ENCODE data around the gene MMP17.

The MMP17 gene

DNA sequence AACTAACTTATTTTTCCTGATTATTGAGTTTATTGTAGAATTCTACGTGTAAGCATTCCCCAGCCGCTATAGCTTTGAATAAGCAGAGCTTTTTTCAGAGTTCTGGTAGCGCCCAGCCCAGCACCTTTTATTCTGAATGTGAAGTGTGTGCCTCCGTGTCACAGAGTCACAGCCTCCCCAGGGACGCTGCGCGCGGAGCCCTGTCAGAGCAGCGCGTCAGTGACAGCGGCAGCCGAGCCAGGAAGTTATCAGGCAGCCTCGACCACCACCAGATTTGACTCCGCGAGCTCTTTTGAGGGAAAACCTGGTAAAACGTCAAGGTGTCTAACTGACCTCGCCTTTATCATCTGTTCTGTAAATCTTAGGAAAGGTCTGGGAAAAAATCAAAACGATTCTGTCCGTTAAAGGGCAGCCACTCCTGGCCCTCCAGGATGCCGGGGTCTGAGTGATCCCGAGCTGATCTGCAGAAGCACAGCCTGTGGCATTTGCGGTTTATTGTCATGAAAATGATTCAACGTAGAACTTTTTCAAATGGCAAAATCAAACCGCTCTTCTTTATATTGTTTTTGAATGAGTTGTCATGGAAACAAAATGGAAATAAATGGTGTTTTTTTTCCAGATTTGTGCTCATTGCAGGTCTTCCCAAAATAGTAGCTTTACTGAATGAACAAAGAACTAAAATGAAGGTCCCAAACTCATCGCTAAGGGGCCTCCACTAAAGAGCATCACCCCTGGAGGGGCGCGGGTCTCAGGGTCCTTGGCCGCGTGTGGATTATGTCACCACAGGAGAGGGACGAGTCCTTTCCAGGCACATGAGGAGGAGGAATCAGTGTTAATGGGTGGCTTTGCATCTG lies 43.1 kb upstream of the MMP17 start:
- Histone ChIP-seq H3K27ac (ENCODE audit: low read length, poor library complexity, severe bottlenecking) (peak overlapping the region; percentile 46), H3K79me1 (replicated peaks; ENCODE audit: low read length, poor library complexity, severe bottlenecking) (peaks cover 27% of the 10 kb centered on the region), H2BK12ac (ENCODE audit: low read length in 2 of 2) (no peak overlapping the region), H3K4me1 (ENCODE audit: control insufficient read depth, insufficient read depth, low read depth, low read length) (peaks cover 6% of the 10 kb centered on the region), H3K23ac (ENCODE audit: low read length in 2 of 2) (no peak overlapping the region), H4K91ac (ENCODE audit: low read length) (no peak overlapping the region), H3K18ac (ENCODE audit: low read depth in 1 of 2, low read length in 2 of 2) (no peak overlapping the region), H2BK5ac (ENCODE audit: low read depth, low read length, poor library complexity, severe bottlenecking) (no peak overlapping the region), H3K4me2 (ENCODE audit: low read length, poor library complexity, severe bottlenecking) (no peak overlapping the region), H3K27me3 (ENCODE audit: control insufficient read depth in 1 of 2, insufficient read depth in 1 of 2, low read length in 2 of 2) (no peaks in the 10 kb centered on the region), H2AFZ (ENCODE audit: low read depth, low read length) (no peak overlapping the region), H3K9me3 (ENCODE audit: control insufficient read depth, low read length) (no peaks in the 10 kb centered on the region), H3K4me3 (ENCODE audit: insufficient read depth in 1 of 2, low read depth in 1 of 2, low read length in 2 of 2) (no peak overlapping the region), H3K9ac (ENCODE audit: low read length) (peak overlapping the region; percentile 35), H3K14ac (ENCODE audit: low read length in 2 of 2) (peak overlapping the region in 1 of 2 experiments; percentile 30), H2BK120ac (ENCODE audit: low read depth, low read length) (no peak overlapping the region), H2AK5ac (ENCODE audit: low read length, severe bottlenecking) (peak overlapping the region; percentile 43), H3K36me3 (ENCODE audit: control insufficient read depth in 1 of 2, insufficient read depth in 2 of 2, low read depth in 1 of 2, low read length in 2 of 2) (peaks cover 42 to 75% of the 10 kb centered on the region in 2 experiments), H4K8ac (ENCODE audit: low read length) (no peak overlapping the region), H2BK15ac (ENCODE audit: low read depth, poor library complexity, severe bottlenecking) (no peak overlapping the region), H3K4ac (ENCODE audit: low read depth in 1 of 2, low read length in 2 of 2) (no peak overlapping the region)
- WGBS, result 88% methylated on average over 30 of the region's 30 CpGs
- peak; percentile 40 for DNase-seq

DNA sequence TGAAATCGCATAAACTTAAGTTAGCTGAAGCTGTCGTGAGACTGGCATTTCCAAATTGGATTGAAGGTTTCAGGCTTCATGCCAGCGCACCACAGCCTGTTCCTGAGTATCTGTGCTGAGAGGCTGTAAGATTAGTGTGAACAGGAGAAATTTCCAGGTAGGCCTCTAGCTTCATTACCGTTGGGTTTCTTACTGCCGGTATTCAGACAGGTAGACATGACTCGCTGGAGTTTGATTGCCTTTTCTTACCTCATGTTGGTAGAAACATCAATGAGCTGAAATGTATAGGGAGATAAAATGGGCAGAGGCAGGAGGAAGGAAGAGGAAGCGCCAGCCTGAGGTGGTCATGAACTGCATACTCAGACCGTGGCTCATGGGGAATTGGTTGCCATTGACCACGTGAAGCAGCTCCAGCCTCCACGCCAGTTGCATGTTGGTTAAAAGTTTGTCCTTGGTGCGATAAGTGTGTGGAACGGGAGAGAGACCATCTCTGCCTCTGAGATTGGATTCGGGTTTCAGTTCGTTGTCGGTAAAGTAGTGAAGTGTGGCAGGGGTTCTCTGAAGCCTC lies 42.3 kb upstream of the MMP17 start:
- Histone ChIP-seq H3K9ac (ENCODE audit: low read length) (peak overlapping the region; percentile 35), H3K23ac (ENCODE audit: low read length in 2 of 2) (no peak overlapping the region), H3K79me1 (replicated peaks; ENCODE audit: low read length, poor library complexity, severe bottlenecking) (peaks cover 25% of the 10 kb centered on the region), H3K18ac (ENCODE audit: low read depth in 1 of 2, low read length in 2 of 2) (no peak overlapping the region), H4K91ac (ENCODE audit: low read length) (no peak overlapping the region), H2BK5ac (ENCODE audit: low read depth, low read length, poor library complexity, severe bottlenecking) (no peak overlapping the region), H3K36me3 (ENCODE audit: control insufficient read depth in 1 of 2, insufficient read depth in 2 of 2, low read depth in 1 of 2, low read length in 2 of 2) (peaks cover 42 to 75% of the 10 kb centered on the region in 2 experiments), H3K4me2 (ENCODE audit: low read length, poor library complexity, severe bottlenecking) (no peak overlapping the region), H3K14ac (ENCODE audit: low read length in 2 of 2) (no peak overlapping the region), H4K8ac (ENCODE audit: low read length) (peak overlapping the region; percentile 27), H2BK120ac (ENCODE audit: low read depth, low read length) (no peak overlapping the region), H2BK15ac (ENCODE audit: low read depth, poor library complexity, severe bottlenecking) (no peak overlapping the region), H2AK5ac (ENCODE audit: low read length, severe bottlenecking) (no peak overlapping the region), H3K4me1 (ENCODE audit: control insufficient read depth, insufficient read depth, low read depth, low read length) (peaks cover 6% of the 10 kb centered on the region), H3K27ac (ENCODE audit: low read length, poor library complexity, severe bottlenecking) (no peak overlapping the region), H3K4ac (ENCODE audit: low read depth in 1 of 2, low read length in 2 of 2) (no peak overlapping the region), H3K9me3 (ENCODE audit: control insufficient read depth, low read length) (no peaks in the 10 kb centered on the region), H3K4me3 (ENCODE audit: insufficient read depth in 1 of 2, low read depth in 1 of 2, low read length in 2 of 2) (no peak overlapping the region), H3K27me3 (ENCODE audit: control insufficient read depth in 1 of 2, insufficient read depth in 1 of 2, low read length in 2 of 2) (no peaks in the 10 kb centered on the region), H2AFZ (ENCODE audit: low read depth, low read length) (no peak overlapping the region), H2BK12ac (ENCODE audit: low read length in 2 of 2) (no peak overlapping the region)
- no peak for DNase-seq
- 96% methylated on average over 15 of the region's 15 CpGs for WGBS

GRCh38 chr12:131786331-131786730 lies 41.9 kb upstream of the MMP17 start:
- Histone ChIP-seq H3K4me3 (ENCODE audit: insufficient read depth in 1 of 2, low read depth in 1 of 2, low read length in 2 of 2) (no peak overlapping the region), H2AFZ (ENCODE audit: low read depth, low read length) (no peak overlapping the region), H3K18ac (ENCODE audit: low read depth in 1 of 2, low read length in 2 of 2) (no peak overlapping the region), H2BK5ac (ENCODE audit: low read depth, low read length, poor library complexity, severe bottlenecking) (no peak overlapping the region), H3K14ac (ENCODE audit: low read length in 2 of 2) (no peak overlapping the region), H3K27me3 (ENCODE audit: control insufficient read depth in 1 of 2, insufficient read depth in 1 of 2, low read length in 2 of 2) (no peaks in the 10 kb centered on the region), H2BK120ac (ENCODE audit: low read depth, low read length) (no peak overlapping the region), H3K4me1 (ENCODE audit: control insufficient read depth, insufficient read depth, low read depth, low read length) (peaks cover 6% of the 10 kb centered on the region), H2AK5ac (ENCODE audit: low read length, severe bottlenecking) (no peak overlapping the region), H3K9ac (ENCODE audit: low read length) (no peak overlapping the region), H4K8ac (ENCODE audit: low read length) (peak overlapping the region; percentile 27), H3K9me3 (ENCODE audit: control insufficient read depth, low read length) (no peaks in the 10 kb centered on the region), H3K23ac (ENCODE audit: low read length in 2 of 2) (no peak overlapping the region), H2BK12ac (ENCODE audit: low read length in 2 of 2) (no peak overlapping the region), H3K36me3 (ENCODE audit: control insufficient read depth in 1 of 2, insufficient read depth in 2 of 2, low read depth in 1 of 2, low read length in 2 of 2) (peaks cover 42 to 76% of the 10 kb centered on the region in 2 experiments), H3K79me1 (replicated peaks; ENCODE audit: low read length, poor library complexity, severe bottlenecking) (peaks cover 24% of the 10 kb centered on the region), H2BK15ac (ENCODE audit: low read depth, poor library complexity, severe bottlenecking) (no peak overlapping the region), H4K91ac (ENCODE audit: low read length) (no peak overlapping the region), H3K4me2 (ENCODE audit: low read length, poor library complexity, severe bottlenecking) (no peak overlapping the region), H3K27ac (ENCODE audit: low read length, poor library complexity, severe bottlenecking) (no peak overlapping the region), H3K4ac (ENCODE audit: low read depth in 1 of 2, low read length in 2 of 2) (no peak overlapping the region)
- 98% methylated on average over 11 of the region's 15 CpGs for WGBS
- no peak for DNase-seq

- Histone ChIP-seq H3K79me1 (replicated peaks; ENCODE audit: low read length, poor library complexity, severe bottlenecking) (peaks cover 23% of the 10 kb centered on the region), H2BK15ac (ENCODE audit: low read depth, poor library complexity, severe bottlenecking) (no peak overlapping the region), H4K8ac (ENCODE audit: low read length) (peak overlapping the region; percentile 27), H3K4ac (ENCODE audit: low read depth in 1 of 2, low read length in 2 of 2) (no peak overlapping the region), H3K27ac (ENCODE audit: low read length, poor library complexity, severe bottlenecking) (no peak overlapping the region), H3K4me1 (ENCODE audit: control insufficient read depth, insufficient read depth, low read depth, low read length) (peaks cover 6% of the 10 kb centered on the region), H3K27me3 (ENCODE audit: control insufficient read depth in 1 of 2, insufficient read depth in 1 of 2, low read length in 2 of 2) (no peaks in the 10 kb centered on the region), H3K14ac (ENCODE audit: low read length in 2 of 2) (no peak overlapping the region), H3K4me2 (ENCODE audit: low read length, poor library complexity, severe bottlenecking) (no peak overlapping the region), H2AFZ (ENCODE audit: low read depth, low read length) (no peak overlapping the region), H3K9ac (ENCODE audit: low read length) (no peak overlapping the region), H3K36me3 (ENCODE audit: control insufficient read depth in 1 of 2, insufficient read depth in 2 of 2, low read depth in 1 of 2, low read length in 2 of 2) (peaks cover 51 to 76% of the 10 kb centered on the region in 2 experiments), H3K4me3 (ENCODE audit: insufficient read depth in 1 of 2, low read depth in 1 of 2, low read length in 2 of 2) (no peak overlapping the region), H4K91ac (ENCODE audit: low read length) (no peak overlapping the region), H2AK5ac (ENCODE audit: low read length, severe bottlenecking) (no peak overlapping the region), H3K9me3 (ENCODE audit: control insufficient read depth, low read length) (no peaks in the 10 kb centered on the region), H3K23ac (ENCODE audit: low read length in 2 of 2) (no peak overlapping the region), H2BK12ac (ENCODE audit: low read length in 2 of 2) (no peak overlapping the region), H2BK120ac (ENCODE audit: low read depth, low read length) (no peak overlapping the region), H2BK5ac (ENCODE audit: low read depth, low read length, poor library complexity, severe bottlenecking) (no peak overlapping the region), H3K18ac (ENCODE audit: low read depth in 1 of 2, low read length in 2 of 2) (no peak overlapping the region)
- no peak for DNase-seq
- 97% methylated on average over 17 of the region's 17 CpGs for WGBS
Observed at GRCh38 chr12:131787143-131787660, 41.0 kb upstream of the MMP17 start.
